Prostate gland (tissue), 2 donors: ENCODE measurements around the gene LAMB1.

Source experiments
- CTCF ChIP-seq, 4 experiments: fragments of 200-600 bp in 2 of 4; fragments of 450-650 bp in 2 of 4; sonication (generic) in 2 of 4; IDR thresholded peaks; 1 replicate in 3 of 4; 2 replicates in 1 of 4; pipeline ENCODE4 v1.5.1; 2016 to 2019; ENCODE audit warnings: antibody characterized with exemption in 4 of 4, mild to moderate bottlenecking in 2 of 4, moderate library complexity in 2 of 4
- POLR2A ChIP-seq: fragments of 450-650 bp; IDR thresholded peaks from one replicate; pipeline ENCODE4 v1.6.1; 2016; ENCODE audit warnings: antibody characterized with exemption, mild to moderate bottlenecking

GRCh38 chr7:107911981-107912380 is 91.0 kb downstream of the LAMB1 start:
- TF ChIP-seq POLR2A, result no peak
- no peak for TF ChIP-seq CTCF (IDR thresholded peaks at IDR 0.05)
